Muscle layer of colon (tissue), 2 donors: ENCODE measurements around the gene NGEF.

Source experiments
- H3K27ac ChIP-seq: one replicate; pipeline ENCODE4 v1.7.0; 2013; ENCODE audit warnings: low read depth, mild to moderate bottlenecking, low read length, moderate library complexity
- H3K27me3 ChIP-seq, 2 donors: one replicate each; pipeline ENCODE4 v1.7.0; 2013; ENCODE audit warnings: low read length in 2 of 2, mild to moderate bottlenecking in 2 of 2; ENCODE audit not compliant: insufficient read depth in 2 of 2, control insufficient read depth in 1 of 2
- H3K36me3 ChIP-seq: one replicate; pipeline ENCODE4 v1.7.0; 2013; ENCODE audit warnings: mild to moderate bottlenecking, low read length; ENCODE audit not compliant: insufficient read depth
- H3K4me1 ChIP-seq: one replicate; pipeline ENCODE4 v1.7.0; 2013; ENCODE audit warnings: mild to moderate bottlenecking, low read length; ENCODE audit not compliant: insufficient read depth
- H3K4me3 ChIP-seq, 2 donors: one replicate each; pipeline ENCODE4 v1.7.0; 2013; ENCODE audit warnings: low read length in 2 of 2, low read depth in 1 of 2, mild to moderate bottlenecking in 1 of 2, moderate library complexity in 1 of 2
- H3K9ac ChIP-seq: one replicate; pipeline ENCODE4 v1.7.0; 2013; ENCODE audit warnings: low read length
- H3K9me3 ChIP-seq: one replicate; pipeline ENCODE4 v1.7.0; 2013; ENCODE audit warnings: mild to moderate bottlenecking, low read length
- donor health status: abdominal sarcoma.
- donor health status: Adenocarcinoma of cecum.

Gene NGEF

GRCh38 chr2:232882505-232883115, 130.4 kb downstream of the NGEF start:
- Histone ChIP-seq H3K9ac (no peak overlapping the region), H3K9me3 (no peaks in the 10 kb centered on the region), H3K27ac (no peak overlapping the region), H3K4me3 (no peak overlapping the region), H3K36me3 (no peaks in the 10 kb centered on the region), H3K27me3 (peaks cover 6 to 12% of the 10 kb centered on the region in 2 donors), H3K4me1 (no peaks in the 10 kb centered on the region)

DNA sequence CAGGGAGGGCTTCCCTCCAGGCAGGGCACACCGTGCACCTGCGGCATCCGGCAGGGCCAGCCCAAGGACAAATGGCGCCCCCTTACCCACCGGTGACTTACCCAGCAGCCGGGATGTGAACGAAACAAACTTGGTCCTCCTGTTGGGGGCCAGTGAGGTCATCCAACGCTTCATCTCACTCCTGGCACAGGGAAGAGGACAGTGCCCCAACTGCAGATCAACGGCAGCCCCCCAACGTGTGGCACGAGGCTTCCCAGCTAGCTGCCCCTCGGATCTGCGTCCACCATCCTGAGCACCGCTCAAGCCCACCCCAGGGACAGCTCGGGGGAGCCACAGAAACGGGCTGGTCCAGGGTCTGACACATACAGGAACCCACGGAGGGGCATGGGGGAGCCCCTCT, 131.0 kb downstream of the NGEF start:
- no peak overlapping the region for H3K4me3 ChIP-seq
- no peaks in the 10 kb centered on the region for H3K4me1 ChIP-seq
- peaks cover 11 to 16% of the 10 kb centered on the region in 2 donors for H3K27me3 ChIP-seq
- no peaks in the 10 kb centered on the region for H3K36me3 ChIP-seq
- H3K9me3 ChIP-seq: no peaks in the 10 kb centered on the region
- no peak overlapping the region for H3K27ac ChIP-seq
- no peak overlapping the region for H3K9ac ChIP-seq

DNA sequence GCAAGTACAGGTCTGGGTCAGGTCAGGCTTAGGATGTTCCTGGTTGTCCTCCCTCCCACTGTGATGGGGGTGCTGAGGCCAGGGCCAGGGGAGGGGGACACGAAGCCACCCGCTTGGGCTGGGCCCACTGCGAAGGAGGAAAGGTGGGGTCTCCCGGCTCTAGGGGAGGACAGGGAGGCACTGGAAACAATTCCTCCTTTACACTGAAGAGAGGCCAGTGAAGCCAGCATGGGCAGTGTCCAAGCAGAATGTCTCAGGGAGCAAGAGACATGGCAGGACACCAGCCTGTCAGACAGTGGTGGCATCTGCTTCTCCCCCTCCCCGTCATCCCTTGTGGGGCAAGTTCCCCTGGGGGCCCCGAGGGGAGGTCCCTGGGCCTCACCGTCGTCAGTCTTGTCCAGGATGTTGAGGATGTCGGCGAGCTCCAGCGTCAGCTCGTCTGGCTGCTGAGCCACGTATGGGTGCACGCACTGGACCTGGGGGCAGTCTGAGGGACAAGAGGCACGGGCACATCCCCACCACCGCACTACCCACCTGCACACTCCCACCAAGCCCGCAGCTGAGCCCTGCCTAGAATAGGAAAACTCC, 132.2 kb downstream of the NGEF start:
- H3K4me3 ChIP-seq: no peak overlapping the region
- H3K9me3 ChIP-seq: no peaks in the 10 kb centered on the region
- no peaks in the 10 kb centered on the region for H3K36me3 ChIP-seq
- H3K9ac ChIP-seq: no peak overlapping the region
- no peaks in the 10 kb centered on the region for H3K4me1 ChIP-seq
- H3K27me3 ChIP-seq: peaks cover 12 to 17% of the 10 kb centered on the region in 2 donors
- H3K27ac ChIP-seq: no peak overlapping the region

GRCh38 chr2:232879618-232880494, 133.2 kb downstream of the NGEF start:
- Histone ChIP-seq H3K9ac (no peak overlapping the region), H3K36me3 (no peaks in the 10 kb centered on the region), H3K4me3 (no peak overlapping the region), H3K4me1 (no peaks in the 10 kb centered on the region), H3K27ac (no peak overlapping the region), H3K9me3 (no peaks in the 10 kb centered on the region), H3K27me3 (peaks cover 19 to 25% of the 10 kb centered on the region in 2 donors)

GRCh38 chr2:232878855-232879617, 134.0 kb downstream of the NGEF start:
- no peaks in the 10 kb centered on the region for H3K36me3 ChIP-seq
- H3K4me3 ChIP-seq: no peak overlapping the region
- no peaks in the 10 kb centered on the region for H3K4me1 ChIP-seq
- no peaks in the 10 kb centered on the region for H3K9me3 ChIP-seq
- H3K27ac ChIP-seq: no peak overlapping the region
- H3K27me3 ChIP-seq: peaks cover 19 to 25% of the 10 kb centered on the region in 2 donors
- H3K9ac ChIP-seq: no peak overlapping the region

DNA sequence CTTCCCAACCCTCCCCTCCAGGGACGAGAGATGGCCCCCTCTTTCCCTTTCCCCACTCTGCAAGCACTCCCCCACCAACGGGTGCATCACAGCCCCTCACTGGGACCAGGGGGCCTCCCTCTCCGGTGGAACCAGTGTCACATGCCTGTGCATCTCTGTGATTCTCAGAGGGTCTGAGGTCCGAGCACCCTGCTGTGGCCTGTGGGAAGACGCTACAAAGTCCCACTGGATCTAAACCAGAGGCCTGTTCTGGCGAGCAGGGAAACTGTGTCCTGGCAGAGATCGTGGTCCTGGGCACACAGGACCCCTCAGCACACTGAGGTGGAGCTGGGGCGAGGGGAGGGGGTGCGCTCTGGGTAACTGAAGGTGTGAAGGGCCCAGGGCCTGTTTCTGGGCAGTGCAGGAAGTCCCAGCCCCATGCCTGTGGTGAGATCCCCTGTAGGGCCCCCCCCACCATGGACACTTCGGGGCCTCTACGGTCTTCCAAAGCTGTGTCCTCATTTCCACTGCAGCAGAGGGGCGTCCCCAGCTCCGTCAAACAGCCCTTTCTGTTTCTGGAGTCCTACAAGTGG, 135.0 kb downstream of the NGEF start:
- Histone ChIP-seq H3K4me1 (no peaks in the 10 kb centered on the region), H3K9ac (no peak overlapping the region), H3K4me3 (no peak overlapping the region), H3K36me3 (no peaks in the 10 kb centered on the region), H3K27ac (no peak overlapping the region), H3K27me3 (peaks cover 19 to 25% of the 10 kb centered on the region in 2 donors), H3K9me3 (no peaks in the 10 kb centered on the region)

- no peak overlapping the region for H3K9ac ChIP-seq
- H3K9me3 ChIP-seq: no peaks in the 10 kb centered on the region
- H3K4me1 ChIP-seq: no peaks in the 10 kb centered on the region
- no peaks in the 10 kb centered on the region for H3K36me3 ChIP-seq
- H3K27me3 ChIP-seq: peaks cover 19 to 25% of the 10 kb centered on the region in 2 donors
- H3K4me3 ChIP-seq: peak overlapping the region in 1 of 2 donors; percentile 25
- H3K27ac ChIP-seq: no peak overlapping the region
These were observed 136.0 kb downstream of the NGEF start for GRCh38 chr2:232876978-232877441.

DNA sequence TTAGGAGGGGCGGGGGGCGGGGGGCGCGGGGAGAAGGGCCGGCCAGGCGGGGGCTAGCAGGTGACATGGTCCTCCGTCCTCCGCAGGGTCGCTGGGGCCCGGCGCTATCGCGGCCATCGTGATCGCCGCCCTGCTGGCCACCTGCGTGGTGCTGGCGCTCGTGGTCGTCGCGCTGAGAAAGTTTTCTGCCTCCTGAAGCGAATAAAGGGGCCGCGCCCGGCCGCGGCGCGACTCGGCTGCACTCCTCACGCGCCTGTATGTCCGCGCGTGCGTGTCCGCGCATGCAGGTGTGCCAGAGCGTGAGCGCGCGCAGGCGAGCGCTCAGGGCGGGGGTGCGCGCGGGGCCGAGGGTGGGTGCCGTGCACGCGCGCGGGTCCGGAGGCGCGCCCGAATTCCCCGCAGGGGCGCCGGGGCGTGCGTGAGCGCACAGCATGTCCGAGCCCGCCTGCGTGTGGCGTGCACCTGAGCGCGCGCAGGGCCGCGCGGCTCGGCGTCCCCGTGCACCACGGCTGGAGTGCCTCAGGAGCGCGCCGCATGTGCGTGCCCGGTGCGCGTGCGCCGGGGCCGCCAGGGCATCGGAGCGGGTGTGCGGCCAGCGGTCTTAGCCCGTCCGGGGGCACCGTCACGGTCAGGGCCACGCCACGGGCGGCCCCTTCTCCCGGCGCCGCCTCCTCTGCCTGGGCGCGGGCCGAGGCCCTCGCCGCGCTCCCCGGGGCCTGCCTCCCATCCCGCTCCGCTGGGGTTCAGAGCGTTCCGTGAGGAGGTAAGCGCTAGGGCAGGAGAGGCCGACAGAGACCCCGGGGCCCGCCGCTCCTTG, 136.7 kb downstream of the NGEF start:
- no peaks in the 10 kb centered on the region for H3K4me1 ChIP-seq
- H3K4me3 ChIP-seq: peak overlapping the region in 1 of 2 donors; percentile 25
- no peaks in the 10 kb centered on the region for H3K36me3 ChIP-seq
- no peaks in the 10 kb centered on the region for H3K9me3 ChIP-seq
- no peak overlapping the region for H3K9ac ChIP-seq
- H3K27me3 ChIP-seq: peaks cover 19 to 25% of the 10 kb centered on the region in 2 donors
- no peak overlapping the region for H3K27ac ChIP-seq

DNA sequence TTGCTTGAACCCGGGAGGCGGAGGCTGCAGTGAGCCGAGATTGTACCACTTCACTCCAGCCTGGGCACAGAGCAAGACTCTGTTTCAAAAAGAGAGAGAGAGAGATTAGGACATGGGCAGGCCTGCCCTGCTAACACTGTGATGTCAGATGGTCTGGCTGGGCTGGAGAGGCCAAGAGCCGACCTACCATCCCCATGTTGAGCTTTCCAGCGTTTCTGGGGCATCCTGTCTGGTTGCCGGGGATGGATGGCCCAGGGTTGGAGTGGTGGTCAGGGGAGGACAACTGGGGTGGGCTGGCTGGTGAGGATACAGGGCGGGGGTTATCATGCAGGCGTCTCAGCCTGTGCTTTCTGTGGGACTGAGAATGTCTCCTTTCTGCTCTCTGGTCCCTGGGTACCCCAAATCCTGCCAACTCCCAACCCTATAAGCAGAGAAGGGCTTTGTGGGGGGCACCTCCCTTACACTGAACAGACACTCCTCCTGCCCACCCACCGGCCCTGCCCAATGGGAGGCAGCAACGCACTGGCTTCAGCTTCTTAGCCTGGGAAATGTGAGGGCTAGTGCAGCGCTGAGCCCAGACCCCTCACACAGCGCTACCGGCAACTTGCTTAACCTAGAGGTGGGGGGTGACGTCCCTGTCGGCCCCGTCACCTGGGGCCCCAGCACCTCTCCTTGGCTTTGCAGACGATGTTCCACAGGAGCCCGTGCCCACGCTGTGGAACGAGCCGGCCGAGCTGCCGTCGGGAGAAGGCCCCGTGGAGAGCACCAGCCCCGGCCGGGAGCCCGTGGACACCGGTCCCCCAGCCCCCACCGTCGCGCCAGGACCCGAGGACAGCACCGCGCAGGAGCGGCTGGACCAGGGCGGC, 137.6 kb downstream of the NGEF start:
- no peaks in the 10 kb centered on the region for H3K36me3 ChIP-seq
- no peaks in the 10 kb centered on the region for H3K4me1 ChIP-seq
- no peaks in the 10 kb centered on the region for H3K9me3 ChIP-seq
- no peak overlapping the region for H3K27ac ChIP-seq
- no peak overlapping the region for H3K9ac ChIP-seq
- H3K27me3 ChIP-seq: peaks cover 19 to 25% of the 10 kb centered on the region in 2 donors
- H3K4me3 ChIP-seq: no peak overlapping the region
